Gastrocnemius medialis (tissue), 4 donors: ENCODE data around the gene RPL27A. TPM values are rescaled to one million over a fixed set of nuclear protein-coding genes. Genes with fewer than 3 reads are reported as not detected.
A peak's percentile ranks its signal among the peaks of the same experiment; 100 is the strongest.

Experiments used
- ATAC-seq, 2 donors: fragments of 150-250 bp; one replicate each; pipeline ENCODE4 v1.9.1; 2016
- DNase-seq, 2 donors: peaks; one replicate each; pipeline ENCODE4 v3.0.0-alpha.2; 2019
- H3K27ac ChIP-seq, 4 donors: fragments of 200-600 bp; sonication (generic); 1 replicate in 1 of 4; 2 replicates in 3 of 4; pipeline ENCODE4 v1.5.1; 2016 to 2018; ENCODE audit warnings: mild to moderate bottlenecking in 2 of 4, moderate library complexity in 1 of 4
- H3K27me3 ChIP-seq, 3 donors: fragments of 200-600 bp; sonication (generic) in 2 of 3; 1 replicate in 1 of 3; 2 replicates in 2 of 3; pipeline versions ENCODE4 v1.5.1 to v1.6.0; 2016 to 2019; ENCODE audit warnings: mild to moderate bottlenecking in 1 of 3, moderate library complexity in 1 of 3
- H3K36me3 ChIP-seq, 2 donors: fragments of 200-600 bp; sonication (generic) in 1 of 2; one replicate each; pipeline ENCODE4 v1.5.1; 2017 to 2018
- H3K4me1 ChIP-seq, 2 donors: fragments of 200-600 bp; sonication (generic) in 1 of 2; one replicate each; pipeline ENCODE4 v1.5.1; 2016 to 2017; ENCODE audit warnings: mild to moderate bottlenecking in 2 of 2
- H3K4me3 ChIP-seq, 4 donors: fragments of 200-600 bp; sonication (generic) in 3 of 4; 1 replicate in 1 of 4; 2 replicates in 3 of 4; pipeline ENCODE4 v1.5.1; 2016 to 2019; ENCODE audit warnings: mild to moderate bottlenecking in 2 of 4
- H3K9me3 ChIP-seq, 3 donors: fragments of 200-600 bp; sonication (generic) in 2 of 3; 1 replicate in 1 of 3; 2 replicates in 2 of 3; pipeline ENCODE4 v1.5.1; 2016 to 2019
- CTCF ChIP-seq, 5 experiments: fragments of 450-650 bp in 3 of 5; fragments of 200-600 bp in 2 of 5; sonication (generic) in 2 of 5; IDR thresholded peaks in 4 of 5; conservative IDR thresholded peaks in 1 of 5; 1 replicate in 4 of 5; 2 replicates in 1 of 5; pipeline ENCODE4 v1.5.1; 2016 to 2019; ENCODE audit warnings: antibody characterized with exemption in 5 of 5, mild to moderate bottlenecking in 3 of 5, moderate library complexity in 3 of 5
- POLR2A ChIP-seq, 2 donors: fragments of 450-650 bp; IDR thresholded peaks; one replicate each; pipeline ENCODE4 v1.6.1; 2017; ENCODE audit warnings: antibody characterized with exemption in 2 of 2, mild to moderate bottlenecking in 2 of 2, moderate library complexity in 2 of 2
- in situ Hi-C, 4 donors: fragments of 200-750 bp; cut with MboI; loops; one replicate each; pipeline versions ENCODE4 v1.15.0 to v1.8.0; 2017; ENCODE audit warnings: low sequenced_read_pairs in 4 of 4
- intact Hi-C: fragments of 100-400 bp; cut with DNase I; formaldehyde crosslinking; loops from one replicate; pipeline ENCODE4 v1.15.1; 2023; ENCODE audit warnings: low total_unique reads
- total RNA-seq, 4 donors: library from RNA; depleted of rRNA; stranded (reverse); fragments of >200 nt; gene quantifications; one replicate each; pipeline versions ENCODE4 v1.1.0 to v1.2.3, GENCODE V29; 2016

The RPL27A gene
- total RNA-seq, 4 donors from 2014 or later, result 598 to 693 (median 633) TPM

GRCh38 chr11:8729067-8729466 is 46.5 kb downstream of the RPL27A start:
- TF ChIP-seq CTCF (IDR thresholded peaks at IDR 0.05 in 4 of 5, conservative IDR thresholded peaks at IDR 0.05 in 1 of 5) (no peak), POLR2A (IDR thresholded peaks at IDR 0.05) (no peak)
- no peak for ATAC-seq
- H3K4me1 ChIP-seq, result peaks cover 21 to 32% of the 10 kb centered on the region in 2 donors
- H3K27me3 ChIP-seq, result no peaks in the 10 kb centered on the region
- intact Hi-C loops (no loop called here), in situ Hi-C loops (no loop called here)
- DNase-seq, result no peak
- H3K9me3 ChIP-seq, result no peaks in the 10 kb centered on the region
- no peaks in the 10 kb centered on the region for H3K36me3 ChIP-seq
- H3K4me3 ChIP-seq, result no peak overlapping the region
- H3K27ac ChIP-seq, result no peak overlapping the region

- in situ Hi-C loops, result no loop called here
Measured at GRCh38 chr11:8729837-8730696, 47.5 kb downstream of the RPL27A start.

GRCh38 chr11:8730697-8731020 is 48.1 kb downstream of the RPL27A start:
- intact Hi-C loops, result no loop called here
- Histone ChIP-seq H3K4me1 (peaks cover 18 to 32% of the 10 kb centered on the region in 2 donors), H3K27me3 (no peaks in the 10 kb centered on the region), H3K9me3 (no peaks in the 10 kb centered on the region), H3K27ac (no peak overlapping the region), H3K36me3 (no peaks in the 10 kb centered on the region), H3K4me3 (no peak overlapping the region)
- no peak for ATAC-seq
- TF ChIP-seq POLR2A (IDR thresholded peaks at IDR 0.05) (no peak), CTCF (IDR thresholded peaks at IDR 0.05 in 4 of 5, conservative IDR thresholded peaks at IDR 0.05 in 1 of 5) (no peak)
- in situ Hi-C loops, result no loop called here
- no peak for DNase-seq

More at GRCh38 chr11:8729837-8730696, 47.5 kb downstream of the RPL27A start:
- ATAC-seq, result no peak
- intact Hi-C loops, result no loop called here
- Histone ChIP-seq H3K9me3 (no peaks in the 10 kb centered on the region), H3K27ac (no peak overlapping the region), H3K27me3 (no peaks in the 10 kb centered on the region), H3K4me1 (peaks cover 18 to 32% of the 10 kb centered on the region in 2 donors), H3K36me3 (no peaks in the 10 kb centered on the region), H3K4me3 (no peak overlapping the region)
- TF ChIP-seq CTCF (IDR thresholded peaks at IDR 0.05 in 4 of 5, conservative IDR thresholded peaks at IDR 0.05 in 1 of 5) (no peak), POLR2A (IDR thresholded peaks at IDR 0.05) (no peak)
- DNase-seq, result no peak

GRCh38 chr11:8731647-8732323 is 49.2 kb downstream of the RPL27A start:
- H3K27ac ChIP-seq, result peak overlapping the region; percentile 72 to 76 (median 74)
- intact Hi-C loops, result loop anchor here (2.0 kb wide), 1 partner anchor 25 kb away; no protein-coding TSS in a partner anchor
- no peak for DNase-seq
- in situ Hi-C loops, result no loop called here
- H3K4me3 ChIP-seq, result no peak overlapping the region
- TF ChIP-seq POLR2A (IDR thresholded peaks at IDR 0.05) (no peak), CTCF (IDR thresholded peaks at IDR 0.05 in 4 of 5, conservative IDR thresholded peaks at IDR 0.05 in 1 of 5) (no peak)
- H3K36me3 ChIP-seq, result no peaks in the 10 kb centered on the region
- no peaks in the 10 kb centered on the region for H3K9me3 ChIP-seq
- H3K27me3 ChIP-seq, result no peaks in the 10 kb centered on the region
- no peak for ATAC-seq
- peaks cover 18 to 32% of the 10 kb centered on the region in 2 donors for H3K4me1 ChIP-seq
